ENCODE results near the gene PRKCZ.

The PRKCZ gene

DNA sequence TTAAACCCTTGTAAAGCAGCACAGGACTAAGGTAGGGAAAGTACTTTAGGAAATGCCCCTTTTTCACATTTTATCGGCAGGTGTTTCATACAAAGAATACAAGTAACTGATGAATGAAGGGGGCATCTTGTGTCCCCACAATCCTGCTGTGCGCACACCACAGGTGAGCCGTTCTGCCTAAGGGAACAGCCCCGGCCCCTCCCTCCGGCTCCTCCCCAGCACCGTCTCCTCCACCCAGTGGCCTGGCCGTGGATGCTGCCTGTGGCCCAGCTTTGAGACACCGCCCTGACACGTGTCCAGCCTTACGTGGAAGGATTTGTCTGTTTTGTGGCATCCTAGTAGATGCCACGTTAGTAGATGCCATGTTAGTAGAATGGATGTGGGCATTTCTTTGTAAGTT is 131.5 kb downstream of the PRKCZ start:
- no peak for DNase-seq (ENCODE audit: low read depth)
- no peak overlapping the region for H3K4me3 ChIP-seq (ENCODE audit: low read depth, low read length)
- TF ChIP-seq CTCF (conservative IDR thresholded peaks at IDR 0.05; ENCODE audit: low read depth, low read length): no peak

DNA sequence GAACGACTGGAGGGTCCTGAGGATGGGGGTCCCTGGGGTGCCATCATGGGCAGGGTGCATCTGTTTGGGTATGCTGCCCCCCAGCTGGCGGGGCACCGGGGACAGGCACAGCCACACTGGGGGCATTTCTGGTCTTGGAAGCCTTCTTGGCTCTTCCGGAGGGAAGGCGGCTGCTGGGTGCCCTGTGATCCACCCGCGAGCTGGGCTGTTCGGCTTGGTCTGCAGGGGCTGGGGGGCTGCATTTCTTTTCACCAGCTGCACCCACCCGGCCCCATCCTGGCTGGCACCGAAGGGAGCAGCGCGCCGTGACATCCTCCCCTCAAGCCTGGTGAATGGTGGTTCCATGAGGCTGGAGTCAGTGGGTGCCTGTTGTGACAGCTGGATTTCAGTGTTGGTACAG is 132.2 kb downstream of the PRKCZ start:
- no peak overlapping the region for H3K4me3 ChIP-seq (ENCODE audit: low read depth, low read length)
- no peak for TF ChIP-seq CTCF (conservative IDR thresholded peaks at IDR 0.05; ENCODE audit: low read depth, low read length)
- DNase-seq (ENCODE audit: low read depth): no peak

- H3K4me3 ChIP-seq (ENCODE audit: low read depth, low read length): no peak overlapping the region
- DNase-seq (ENCODE audit: low read depth): no peak
- no peak for TF ChIP-seq CTCF (conservative IDR thresholded peaks at IDR 0.05; ENCODE audit: low read depth, low read length)
These were observed 133.7 kb downstream of the PRKCZ start for GRCh38 chr1:2183937-2184334.

GRCh38 chr1:2184531-2184930 is 134.3 kb downstream of the PRKCZ start:
- no peak for DNase-seq (ENCODE audit: low read depth)
- no peak for TF ChIP-seq CTCF (conservative IDR thresholded peaks at IDR 0.05; ENCODE audit: low read depth, low read length)
- H3K4me3 ChIP-seq (ENCODE audit: low read depth, low read length): no peak overlapping the region

GRCh38 chr1:2184934-2185333 is 134.7 kb downstream of the PRKCZ start:
- no peak for TF ChIP-seq CTCF (conservative IDR thresholded peaks at IDR 0.05; ENCODE audit: low read depth, low read length)
- no peak overlapping the region for H3K4me3 ChIP-seq (ENCODE audit: low read depth, low read length)
- DNase-seq (ENCODE audit: low read depth): no peak

DNA sequence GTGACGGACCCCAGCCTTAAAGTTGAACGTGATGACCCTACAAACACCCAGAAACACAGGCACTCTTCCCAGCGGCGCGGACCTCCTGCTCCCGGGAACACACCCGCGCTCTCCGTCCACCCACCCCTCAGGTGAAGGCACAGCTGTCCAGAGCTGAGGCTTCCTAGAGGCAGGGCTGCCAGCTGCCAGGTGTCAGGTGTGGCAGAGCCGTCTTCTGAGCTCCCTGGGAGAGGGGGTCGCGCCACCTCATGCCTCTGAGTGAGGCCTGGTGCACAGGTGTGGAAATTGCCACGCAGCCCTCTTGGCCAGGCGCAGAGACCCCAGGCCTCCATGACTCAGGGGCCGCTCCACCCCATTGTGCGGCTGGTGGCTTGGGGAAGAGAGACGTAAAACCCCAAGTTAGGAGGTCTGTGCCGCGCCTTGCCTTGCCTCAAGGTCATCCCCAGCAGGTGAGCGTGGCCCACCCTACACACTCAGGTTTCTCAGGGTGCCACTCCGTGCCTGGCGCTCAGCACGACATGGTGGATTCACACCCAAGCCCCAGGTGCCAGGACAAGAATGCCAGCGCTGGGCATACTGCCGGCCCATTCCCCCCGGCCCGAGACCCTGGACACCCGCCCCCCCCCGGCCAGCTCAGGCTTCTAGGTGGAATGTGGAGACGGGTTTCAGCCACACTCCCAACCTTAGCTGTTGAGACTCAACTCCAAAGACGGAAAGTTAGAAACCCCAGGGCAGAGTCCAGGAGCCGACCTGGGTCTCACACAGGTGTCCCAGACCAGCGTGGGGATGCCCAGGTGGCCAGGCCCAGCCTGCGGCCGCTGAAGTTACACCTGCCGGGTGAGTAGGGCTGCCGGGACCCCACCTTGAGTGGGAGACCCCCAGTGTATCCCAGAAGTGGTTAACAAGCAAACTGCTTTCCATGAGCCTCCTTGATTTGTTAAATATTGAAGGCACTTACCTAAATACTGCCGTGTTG is 136.0 kb downstream of the PRKCZ start:
- H3K4me3 ChIP-seq (ENCODE audit: low read depth, low read length): no peak overlapping the region
- no peak for DNase-seq (ENCODE audit: low read depth)
- TF ChIP-seq CTCF (conservative IDR thresholded peaks at IDR 0.05; ENCODE audit: low read depth, low read length): no peak

GRCh38 chr1:2186901-2187300 is 136.7 kb downstream of the PRKCZ start:
- no peak for TF ChIP-seq CTCF (conservative IDR thresholded peaks at IDR 0.05; ENCODE audit: low read depth, low read length)
- H3K4me3 ChIP-seq (ENCODE audit: low read depth, low read length): no peak overlapping the region
- no peak for DNase-seq (ENCODE audit: low read depth)

Measured in choroid plexus epithelial cell (primary cell).